Left lung (tissue), 10 donors: ENCODE measurements around the gene NAB1. TPM values are rescaled to one million over a fixed set of nuclear protein-coding genes. Genes with fewer than 3 reads are reported as not detected.
"Not testable (repeated sequence)": the region's sequence is repeated elsewhere in the genome, so short reads cannot be mapped to it uniquely, and the experiment has no call there.

ENCODE experiments used
- ATAC-seq: fragments of 200-7000 bp; cut with Tn5 transposase; one replicate; pipeline ENCODE4 v1.9.1; 2020; ENCODE audit warnings: moderate library complexity
- DNase-seq, 4 donors: peaks; one replicate each; pipeline ENCODE4 v3.0.0-alpha.2; 2013 to 2020
- H3K27ac ChIP-seq, 2 donors: fragments of 200-600 bp; sonication (generic) in 1 of 2; one replicate each; pipeline versions ENCODE4 v1.5.0 to v1.8.0; 2020 to 2021
- H3K27me3 ChIP-seq, 2 donors: fragments of 200-600 bp; sonication (generic) in 1 of 2; one replicate each; pipeline versions ENCODE4 v1.5.0 to v1.8.0; 2020 to 2021
- H3K36me3 ChIP-seq, 2 donors: fragments of 200-600 bp; sonication (generic) in 1 of 2; one replicate each; pipeline versions ENCODE4 v1.5.0 to v1.8.0; 2020 to 2021
- H3K4me1 ChIP-seq, 2 donors: fragments of 200-600 bp; one replicate each; pipeline ENCODE4 v1.8.0; 2021
- H3K4me3 ChIP-seq, 2 donors: fragments of 200-600 bp; sonication (generic) in 1 of 2; one replicate each; pipeline versions ENCODE4 v1.5.0 to v1.8.0; 2020 to 2021; ENCODE audit warnings: mild to moderate bottlenecking in 1 of 2
- H3K9me3 ChIP-seq, 2 donors: fragments of 200-600 bp; sonication (generic) in 1 of 2; one replicate each; pipeline versions ENCODE4 v1.5.0 to v1.8.0; 2020 to 2021
- CTCF ChIP-seq, 2 donors: fragments of 200-600 bp; sonication (generic) in 1 of 2; IDR thresholded peaks; one replicate each; pipeline versions ENCODE4 v1.5.0 to v1.8.0; 2021; ENCODE audit warnings: antibody characterized with exemption in 2 of 2
- intact Hi-C, 2 donors: fragments of 100-400 bp; cut with DNase I; formaldehyde crosslinking; loops; one replicate each; pipeline versions ENCODE4 v1.11.2 to v1.14.2; 2022
- polyA plus RNA-seq, 6 donors: library from polyadenylated mRNA; unstranded; fragments of 120-200 nt; gene quantifications; one replicate each; pipeline ENCODE4 v1.2.1, GENCODE V29; 2013; ENCODE audit not compliant: insufficient read length in 6 of 6
- total RNA-seq, 2 donors: library from RNA; stranded (reverse); fragmentation: NEBNext Ultra II Directional; extraction: Animal tissue kit (Norgen Biotek cat#: 25700); gene quantifications; one replicate each; pipeline ENCODE4 v1.2.1, GENCODE V29; 2021
- donor health status: DM: no; HTN: yes; CAD: no.
- donor health status: DM: no; HTN: no; CAD: no.

The NAB1 gene
- total and polyA plus RNA-seq, 8 donors = 28.4 to 85.3 (median 75.3) TPM

DNA sequence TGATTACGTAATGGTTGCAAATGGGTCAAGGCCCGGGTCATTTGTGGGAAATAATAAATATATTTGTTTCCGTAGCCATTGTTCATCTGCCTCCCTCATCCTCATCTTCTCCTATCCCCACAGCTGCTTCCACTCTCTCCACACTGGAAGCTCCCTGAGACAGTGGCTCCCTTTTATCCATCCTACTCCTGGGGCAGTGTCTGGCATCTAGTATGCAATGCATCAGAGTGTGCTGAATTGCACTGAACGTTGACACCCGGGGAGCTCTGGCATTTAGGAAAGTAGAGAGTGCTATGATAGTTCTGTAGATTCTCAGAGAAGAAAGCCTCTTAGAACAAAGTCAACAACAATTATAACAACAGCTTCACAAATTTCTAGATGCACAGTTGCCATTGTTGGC is 45.5 kb upstream of the NAB1 start:
- no peaks in the 10 kb centered on the region for H3K36me3 ChIP-seq
- ATAC-seq (no peak), DNase-seq (no peak)
- H3K4me3 ChIP-seq = no peak overlapping the region
- no peak overlapping the region for H3K27ac ChIP-seq
- TF ChIP-seq CTCF (IDR thresholded peaks at IDR 0.05) = no peak
- H3K4me1 ChIP-seq = no peaks in the 10 kb centered on the region
- no peaks in the 10 kb centered on the region for H3K9me3 ChIP-seq
- intact Hi-C loops = no loop called here
- H3K27me3 ChIP-seq = no peaks in the 10 kb centered on the region

GRCh38 chr2:190607014-190607597 is 41.8 kb upstream of the NAB1 start:
- no peak for TF ChIP-seq CTCF (IDR thresholded peaks at IDR 0.05)
- Histone ChIP-seq H3K27me3 (no peaks in the 10 kb centered on the region), H3K4me3 (no peak overlapping the region), H3K36me3 (no peaks in the 10 kb centered on the region), H3K27ac (no peak overlapping the region), H3K4me1 (no peaks in the 10 kb centered on the region), H3K9me3 (peaks cover 0 to 5% of the 10 kb centered on the region in 2 donors)
- DNase-seq = no peak
- no peak for ATAC-seq
- intact Hi-C loops = no loop called here

GRCh38 chr2:190607657-190608357 is 41.1 kb upstream of the NAB1 start:
- DNase-seq (no peak), ATAC-seq (no peak)
- Histone ChIP-seq H3K27me3 (no peaks in the 10 kb centered on the region), H3K9me3 (peaks cover 0 to 5% of the 10 kb centered on the region in 2 donors), H3K4me3 (no peak overlapping the region), H3K27ac (no peak overlapping the region), H3K4me1 (no peaks in the 10 kb centered on the region), H3K36me3 (no peaks in the 10 kb centered on the region)
- intact Hi-C loops = no loop called here
- TF ChIP-seq CTCF (IDR thresholded peaks at IDR 0.05) = no peak

- H3K27me3 ChIP-seq, H3K4me3 ChIP-seq, DNase-seq, H3K36me3 ChIP-seq, H3K4me1 ChIP-seq, intact Hi-C loops, ATAC-seq, H3K27ac ChIP-seq, H3K9me3 ChIP-seq: not testable (repeated sequence)
Measured at GRCh38 chr2:190608863-190609262, 40.0 kb upstream of the NAB1 start.

DNA sequence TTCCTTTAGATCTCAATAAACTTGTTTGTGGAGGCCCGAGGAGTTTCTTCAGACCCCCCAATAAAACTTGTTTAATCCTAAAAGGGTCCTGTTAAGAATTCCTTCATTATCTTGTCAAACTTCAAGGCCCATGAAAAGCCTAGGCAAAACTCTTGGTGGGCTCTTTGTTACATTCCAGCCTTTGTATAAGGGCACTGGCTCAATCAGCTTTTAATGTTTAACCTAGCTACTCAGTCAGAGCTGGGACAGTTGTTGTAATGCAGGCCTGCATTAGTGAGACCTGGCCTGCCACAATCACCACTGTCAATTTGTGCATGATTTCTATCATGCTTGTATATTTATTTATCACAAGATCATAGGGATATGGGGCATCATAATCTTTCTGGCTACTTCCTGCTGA is 39.5 kb upstream of the NAB1 start:
- H3K4me3 ChIP-seq, H3K27ac ChIP-seq, H3K27me3 ChIP-seq, H3K4me1 ChIP-seq, H3K9me3 ChIP-seq, DNase-seq, H3K36me3 ChIP-seq, ATAC-seq, intact Hi-C loops: not testable (repeated sequence)

DNA sequence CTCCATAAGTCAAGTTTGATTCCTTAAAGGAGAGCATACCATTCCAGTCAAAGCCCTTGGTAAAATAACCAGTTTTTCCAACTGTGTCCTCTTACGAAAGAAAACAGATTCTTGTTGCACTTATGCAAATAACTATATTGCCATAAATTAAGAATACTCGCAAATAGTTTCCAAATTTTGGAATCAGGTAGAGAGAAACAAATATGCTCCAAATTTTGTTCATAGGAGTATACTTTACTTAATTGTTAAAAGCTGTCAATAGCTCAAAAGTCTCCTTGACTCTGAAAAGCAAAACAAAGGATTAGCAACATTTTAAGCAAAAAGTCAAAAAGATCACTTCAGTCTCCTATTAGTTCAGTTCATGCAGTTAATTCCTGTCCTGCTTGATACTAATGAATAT is 38.4 kb upstream of the NAB1 start:
- H3K27ac ChIP-seq, intact Hi-C loops, DNase-seq, H3K9me3 ChIP-seq, H3K36me3 ChIP-seq, H3K4me3 ChIP-seq, ATAC-seq, H3K4me1 ChIP-seq, H3K27me3 ChIP-seq: not testable (repeated sequence)
